Activated gamma-delta T cell treated with anti-CD3 and anti-CD28 coated beads, Interleukin-2, amount 50 U/mL, for 16 hours (primary cell): ENCODE data around the gene GPX7.

Experiments used
- DNase-seq: peaks from one replicate; pipeline ENCODE4 v3.0.0-alpha.2; 2020; ENCODE audit warnings: low read depth

Gene GPX7

DNA sequence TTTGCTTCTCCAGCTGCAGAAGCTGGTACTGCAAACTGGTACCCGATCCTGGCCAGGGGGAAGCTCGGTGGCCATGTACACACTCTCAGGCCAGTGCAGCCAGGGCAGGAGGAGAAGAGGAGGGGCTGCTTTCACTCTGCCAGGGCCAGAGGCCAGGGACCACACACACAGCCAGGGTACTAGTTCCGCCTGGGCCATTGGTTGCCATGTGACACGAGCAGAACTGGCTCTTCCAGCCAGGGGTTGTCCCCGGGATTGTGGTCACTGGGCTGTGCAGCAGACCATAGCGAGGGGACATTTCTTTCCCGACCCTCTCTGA is 27.1 kb downstream of the GPX7 start:
- no peak for DNase-seq

DNA sequence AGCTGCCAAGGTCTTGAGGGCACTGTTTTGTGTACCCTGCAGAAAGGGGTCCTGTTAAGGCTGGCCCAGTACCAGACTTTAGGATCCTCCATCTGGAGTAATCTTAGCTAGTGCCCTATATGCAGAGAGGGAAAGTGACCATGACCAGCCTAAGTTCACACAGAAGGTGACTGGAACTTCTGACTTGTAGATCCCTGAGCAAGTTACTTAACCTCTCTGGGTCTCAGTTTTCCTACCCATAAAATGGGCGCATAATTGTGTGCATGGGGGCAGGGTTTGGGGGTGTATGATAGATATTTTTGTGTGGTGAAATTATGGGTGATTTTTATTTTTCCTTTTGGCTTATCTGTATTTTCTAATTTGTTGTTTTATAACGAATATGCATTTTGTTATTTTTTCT is 27.5 kb downstream of the GPX7 start:
- no peak for DNase-seq

DNA sequence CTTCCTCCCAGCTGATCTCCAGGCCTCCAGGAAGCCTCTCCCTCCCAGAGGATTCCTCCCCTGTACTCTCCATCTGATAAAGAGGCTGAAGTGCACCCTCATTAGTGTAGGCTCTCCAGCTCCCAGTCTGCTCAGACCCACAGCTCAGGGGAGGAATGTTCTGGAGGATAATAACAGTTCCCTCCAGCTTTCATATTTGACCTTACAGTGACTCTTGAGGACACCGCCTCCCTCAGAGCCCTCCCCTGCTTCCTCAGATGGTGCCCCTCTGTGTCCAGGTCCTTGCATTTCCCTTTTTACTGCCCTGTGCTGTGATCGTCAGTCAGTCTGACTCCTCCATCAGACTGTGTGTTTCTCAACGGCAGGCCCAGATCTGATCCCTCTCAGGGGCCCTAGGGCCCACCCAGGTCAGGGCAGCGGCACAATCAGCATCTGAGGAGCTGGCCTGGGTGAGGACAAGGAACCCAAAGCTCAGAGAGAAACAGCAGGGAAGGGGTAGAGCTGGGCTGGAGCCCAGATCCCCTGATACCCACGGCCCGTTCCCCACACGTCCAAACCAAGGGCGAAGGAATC is 29.7 kb downstream of the GPX7 start:
- DNase-seq: no peak

DNA sequence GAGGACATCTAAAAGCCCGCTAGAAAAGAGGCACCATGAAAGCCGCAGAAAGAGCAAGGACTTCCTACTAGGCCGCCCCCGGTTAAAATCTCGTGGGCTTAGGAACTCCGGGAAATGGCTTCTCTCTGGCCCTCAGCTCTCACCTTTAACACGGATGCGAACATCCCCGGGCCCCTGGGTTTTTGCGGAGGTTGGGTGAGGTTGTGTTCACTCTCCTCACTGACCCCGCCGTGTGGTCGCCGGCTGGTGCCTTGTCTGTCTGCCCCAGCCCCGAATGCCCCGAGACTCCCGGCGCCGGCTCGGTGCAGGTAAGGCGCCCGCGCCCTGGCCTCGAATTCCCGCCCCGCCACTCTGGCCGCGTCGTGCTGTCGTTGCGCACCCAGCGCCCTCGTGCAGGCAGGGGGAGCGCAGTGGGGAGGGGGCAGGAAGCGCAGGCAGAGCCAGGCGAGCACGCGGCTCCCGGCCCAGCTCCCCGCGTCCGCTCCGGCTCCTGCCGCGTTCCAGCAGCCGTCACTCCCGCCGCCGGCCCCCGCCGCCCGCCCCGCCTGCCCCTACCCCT is 30.6 kb downstream of the GPX7 start, which contains the start of gene SHISAL2A:
SHISAL2A (plus strand) TSS at position 437 of the 559 bp plus-strand sequence. CDS start 326 bp downstream, outside the sequence.
- peak; percentile 41 for DNase-seq

DNA sequence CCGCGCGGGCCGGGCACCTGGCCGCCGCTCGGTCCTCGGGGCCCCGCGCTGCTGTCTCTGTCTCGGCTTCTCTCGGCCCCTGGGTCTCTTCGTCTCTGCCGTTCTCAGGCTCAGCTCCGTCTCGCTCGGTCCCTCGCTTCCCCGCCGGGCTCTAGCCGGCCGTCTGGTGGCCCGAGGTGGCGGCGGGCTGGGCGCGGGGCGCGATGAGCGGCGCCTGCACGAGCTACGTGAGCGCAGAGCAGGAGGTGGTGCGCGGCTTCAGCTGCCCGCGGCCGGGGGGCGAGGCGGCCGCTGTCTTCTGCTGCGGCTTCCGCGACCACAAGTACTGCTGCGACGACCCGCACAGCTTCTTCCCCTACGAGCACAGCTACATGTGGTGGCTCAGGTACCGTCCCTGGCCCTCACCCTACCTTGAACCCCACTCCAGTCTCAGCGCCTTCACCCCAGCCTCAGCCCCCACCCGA is 31.2 kb downstream of the GPX7 start:
- DNase-seq: peak; percentile 19

DNA sequence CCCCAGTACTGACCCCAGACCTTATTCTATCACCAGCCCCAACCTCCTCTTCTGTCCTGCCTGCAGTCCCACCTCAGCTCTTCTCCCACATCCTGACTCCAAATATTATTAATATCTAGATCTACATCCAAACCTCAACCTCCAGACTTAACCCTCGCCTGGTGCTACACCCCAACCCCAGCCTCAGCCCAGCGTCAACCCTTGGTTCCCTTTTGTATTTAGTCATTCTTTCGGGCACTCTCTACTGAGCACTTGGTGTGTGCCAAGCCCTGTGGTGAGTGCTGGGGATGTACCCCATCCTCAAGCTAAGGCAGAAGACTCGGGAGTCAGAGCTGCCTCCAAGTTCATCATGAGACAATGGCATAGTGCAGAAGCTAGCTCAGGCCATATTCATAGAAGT is 31.9 kb downstream of the GPX7 start:
- DNase-seq: no peak

DNA sequence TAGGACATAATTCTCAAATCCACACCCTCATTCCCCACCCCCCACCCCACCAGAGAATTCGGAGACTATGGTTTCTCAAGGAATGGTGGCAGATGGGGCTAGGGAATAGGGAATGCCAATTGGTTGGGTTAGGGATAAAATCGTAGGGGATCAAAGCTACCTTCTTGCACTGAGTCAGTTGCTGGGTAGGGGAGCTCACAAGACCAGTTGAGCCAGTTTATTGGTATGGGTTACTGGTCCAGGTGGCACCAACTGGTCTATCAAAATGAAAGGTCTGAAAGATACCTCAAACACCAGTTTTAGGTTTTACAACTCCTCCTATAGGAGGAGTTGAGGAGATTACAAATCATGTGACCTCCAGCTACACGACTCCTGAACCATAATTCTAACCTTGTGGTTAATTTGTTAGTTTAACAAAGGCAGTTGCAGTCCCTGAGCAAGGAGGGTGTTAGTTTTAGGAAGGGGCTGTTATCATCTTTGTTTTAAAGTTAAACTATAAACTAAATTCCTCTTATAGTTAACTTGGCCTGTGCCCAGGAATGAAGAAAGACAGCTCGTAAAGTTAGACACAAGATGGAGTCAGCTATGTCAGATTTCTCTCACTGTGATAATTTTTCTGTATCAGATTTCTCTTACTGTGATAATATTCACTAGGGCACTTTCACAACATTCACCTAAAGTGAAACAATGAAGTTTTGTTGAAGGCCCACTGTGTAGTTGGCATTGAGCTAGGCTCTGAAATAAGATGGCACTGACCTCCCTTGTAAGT is 33.3 kb downstream of the GPX7 start:
- DNase-seq: no peak

DNA sequence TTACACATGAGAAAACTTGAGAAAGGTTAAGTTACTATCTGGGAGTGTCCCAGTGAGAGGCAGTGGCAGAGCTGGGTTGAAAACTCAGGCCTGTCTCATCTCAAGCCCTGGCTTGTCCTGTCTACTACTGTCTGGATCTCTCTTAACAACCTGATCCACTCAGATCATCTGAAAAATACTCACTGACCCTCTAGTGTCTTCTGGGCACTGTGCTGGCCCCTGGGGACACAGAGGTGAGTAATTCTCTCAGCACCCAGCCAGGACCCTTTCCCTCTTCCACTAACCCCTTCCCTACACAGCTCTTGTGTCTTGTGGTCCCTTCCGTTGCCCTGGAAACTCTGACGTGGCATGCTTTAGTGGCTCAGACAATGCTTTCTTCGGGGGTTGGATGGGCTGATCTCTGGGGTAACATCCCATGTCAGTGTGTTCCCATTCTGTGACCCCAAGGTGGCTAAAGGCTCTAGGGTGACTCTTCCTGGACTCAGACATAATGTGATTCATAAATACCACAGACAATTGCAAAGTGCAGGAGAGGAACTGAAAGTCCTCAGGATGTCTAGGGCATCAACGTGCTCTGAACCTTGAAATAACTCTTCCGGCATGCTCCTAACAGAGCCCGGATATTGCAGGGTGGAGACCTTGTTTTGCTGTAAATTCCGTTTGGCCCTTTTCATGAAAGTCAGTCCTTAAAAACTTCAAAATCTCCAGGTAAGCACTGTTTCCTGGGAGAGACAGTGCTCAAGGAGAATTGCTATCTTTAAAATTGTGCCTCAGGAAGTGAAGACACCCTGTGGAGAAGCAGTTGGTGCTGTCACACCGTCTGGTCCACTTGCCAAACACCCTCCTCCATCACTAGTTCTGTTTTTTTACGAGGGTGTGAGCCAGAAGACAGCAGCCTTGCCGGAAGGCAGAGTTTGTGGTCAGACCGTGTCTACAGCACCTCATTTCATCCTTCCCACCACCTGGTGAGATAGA is 34.8 kb downstream of the GPX7 start:
- DNase-seq: peak; percentile 42

DNA sequence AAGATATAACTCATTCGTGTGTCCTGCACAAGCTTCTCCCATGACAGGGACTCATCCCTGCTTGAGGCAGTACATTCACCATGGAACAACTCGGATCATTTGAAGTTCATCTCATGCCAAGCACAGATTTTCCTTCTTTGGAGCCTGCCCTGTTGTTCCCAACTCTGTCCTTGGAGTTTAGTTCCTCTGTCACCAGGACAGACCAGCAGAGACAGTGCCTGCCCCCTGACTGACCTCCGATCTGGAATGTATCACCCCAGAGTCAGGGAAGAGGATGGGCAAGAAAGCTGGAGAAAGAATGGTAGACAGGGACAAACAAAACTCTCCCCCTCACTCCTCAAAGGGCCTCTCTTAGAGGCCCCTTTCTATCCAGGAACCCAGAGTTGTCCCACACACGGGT is 35.8 kb downstream of the GPX7 start:
- DNase-seq: no peak

DNA sequence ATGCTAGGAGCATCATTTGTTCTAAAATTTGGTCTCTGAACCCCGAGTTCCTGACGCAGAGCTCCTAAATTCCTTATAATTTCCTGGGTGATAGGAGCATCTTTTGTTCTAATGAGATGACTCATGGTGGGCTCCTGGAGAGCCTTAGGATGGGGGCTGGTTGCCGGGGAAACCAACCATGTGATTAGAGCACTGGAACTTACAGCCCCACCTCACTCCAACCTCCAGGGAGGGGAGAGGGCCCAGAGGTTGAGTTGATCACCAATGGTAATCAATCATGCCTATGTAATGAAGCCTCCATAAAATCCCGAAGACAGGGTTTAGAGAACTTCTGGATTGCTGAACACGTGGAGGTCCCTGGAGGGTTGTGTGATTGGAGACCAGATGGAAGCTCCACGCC is 38.5 kb downstream of the GPX7 start:
- DNase-seq: no peak

DNA sequence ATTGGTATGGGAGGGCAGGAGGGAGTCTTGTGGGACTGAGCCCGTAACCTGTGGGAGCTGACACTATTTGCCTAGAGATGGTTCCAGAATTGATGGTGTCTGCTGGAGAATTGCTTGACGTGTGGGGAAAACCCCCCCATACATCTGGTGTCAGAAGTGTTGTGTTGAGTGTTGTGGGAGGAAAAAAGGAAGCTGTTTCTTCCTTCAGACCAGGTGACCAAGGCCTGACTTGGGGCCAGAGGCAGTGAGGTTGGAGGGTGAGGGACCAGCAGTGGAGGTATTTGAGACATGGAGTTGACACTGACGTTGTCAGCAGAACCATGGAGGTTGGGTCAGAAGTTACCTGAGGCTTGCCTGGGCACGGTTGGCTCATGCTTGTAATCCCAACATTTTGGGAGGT is 39.1 kb downstream of the GPX7 start:
- no peak for DNase-seq

DNA sequence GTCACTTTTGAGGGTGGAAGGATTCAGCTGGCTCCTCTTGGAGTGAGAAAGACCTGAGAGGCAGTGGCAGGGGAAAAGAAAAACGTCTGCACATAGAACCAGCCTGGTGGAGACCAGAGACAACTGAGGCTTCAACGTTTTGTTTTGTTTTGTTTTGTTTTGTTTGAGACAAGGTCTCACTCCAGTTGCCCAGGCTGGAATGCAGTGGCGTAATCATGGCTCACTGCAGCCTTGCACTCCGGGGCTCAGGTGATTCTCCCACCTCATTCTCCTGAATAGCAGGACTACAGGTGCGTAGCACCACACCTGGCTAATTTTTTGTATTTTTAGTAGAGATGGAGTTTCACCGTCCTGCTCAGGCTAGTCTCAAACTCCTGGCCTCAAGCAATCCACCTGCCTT is 43.1 kb downstream of the GPX7 start:
- no peak for DNase-seq

DNA sequence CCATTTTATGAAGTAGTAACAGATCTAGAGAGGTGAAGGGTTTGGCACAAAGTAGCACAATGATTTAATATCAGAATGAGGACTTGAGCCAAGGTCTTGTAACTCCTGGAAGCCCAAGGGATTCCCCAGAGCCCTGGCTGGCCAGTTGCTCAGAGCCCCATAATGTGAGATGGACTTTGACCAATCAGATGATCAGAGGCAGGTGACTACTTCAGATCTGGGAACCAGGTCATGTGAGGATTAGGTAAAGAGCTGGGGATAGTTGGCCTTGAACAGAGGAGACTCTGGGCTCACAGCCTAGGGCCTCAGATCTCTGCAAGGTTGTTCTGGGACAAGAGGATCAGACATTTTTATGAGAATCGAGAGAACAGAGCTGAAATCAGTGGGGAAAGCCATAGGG is 49.7 kb downstream of the GPX7 start:
- no peak for DNase-seq

DNA sequence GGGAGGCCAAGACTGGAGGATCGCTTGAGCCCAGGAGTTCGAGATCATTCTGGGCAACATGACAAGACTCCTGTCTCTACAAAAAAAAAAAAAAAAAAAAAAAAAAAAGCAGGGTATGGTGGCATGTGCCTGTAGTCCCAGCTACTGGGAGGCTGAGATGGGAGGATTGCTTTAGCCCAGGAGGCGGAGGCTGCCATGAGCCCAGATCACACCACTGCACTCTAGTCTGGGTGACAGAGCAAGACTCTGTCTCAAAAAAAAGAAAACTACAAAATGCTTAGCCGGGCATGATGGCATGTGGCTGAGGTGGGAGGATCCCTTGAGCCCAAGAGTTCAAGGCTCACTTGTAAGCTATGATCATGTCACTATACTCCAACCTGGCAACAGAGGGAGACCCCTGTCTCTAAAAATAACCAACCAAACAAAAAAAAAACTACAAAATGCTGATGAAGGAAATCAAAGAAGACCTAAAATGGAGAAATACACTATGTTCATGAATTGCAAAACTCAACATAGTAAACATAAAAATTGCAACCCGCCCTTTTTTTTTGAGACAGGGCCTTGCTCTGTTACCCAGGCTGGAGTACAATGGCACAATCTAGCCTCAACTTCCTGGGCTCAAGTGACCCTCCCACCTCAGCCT is 51.2 kb downstream of the GPX7 start:
- DNase-seq: no peak

DNA sequence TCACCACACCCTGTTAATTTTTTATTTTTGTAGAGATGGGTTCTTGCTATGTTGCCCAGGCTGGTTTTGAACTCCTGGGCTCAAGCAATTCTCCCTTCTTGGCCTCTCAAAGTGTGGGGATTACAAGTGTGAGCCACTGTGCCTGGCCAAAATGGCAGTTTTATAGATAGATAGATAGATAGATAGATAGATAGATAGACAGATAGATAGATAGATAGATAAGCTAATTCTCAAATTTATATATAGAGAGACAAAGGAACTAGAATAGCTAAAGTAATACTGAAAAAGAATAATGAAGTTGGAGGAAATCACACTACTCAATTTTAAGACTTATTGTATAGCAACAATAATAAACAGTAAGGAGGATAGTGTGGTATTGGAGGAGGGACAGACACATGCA is 51.9 kb downstream of the GPX7 start:
- no peak for DNase-seq

DNA sequence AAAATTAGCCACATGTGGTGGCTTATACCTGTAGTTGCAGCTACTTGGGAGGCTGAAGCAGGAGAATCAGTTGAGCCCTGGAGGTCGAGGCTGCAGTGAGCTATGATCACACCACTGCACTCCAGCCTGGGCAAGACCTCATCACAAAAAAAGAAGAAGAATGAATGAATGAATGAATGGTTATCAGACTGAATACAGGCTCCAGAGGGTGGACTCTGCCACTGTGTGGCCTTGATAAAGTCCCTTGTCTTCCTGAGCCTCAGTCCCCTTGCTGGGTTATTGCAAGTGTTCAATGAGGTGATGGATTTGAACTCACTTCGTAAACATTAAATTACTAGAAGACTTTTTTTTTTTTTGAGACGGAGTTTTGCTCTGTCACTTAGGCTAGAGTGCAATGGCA is 55.5 kb downstream of the GPX7 start:
- no peak for DNase-seq
